ENCODE measurements around the gene MAPKAP1. TPM values are rescaled to one million over a fixed set of nuclear protein-coding genes. Genes with fewer than 3 reads are reported as not detected.

The MAPKAP1 gene
- polyA plus RNA-seq, 1 donor (not counting 4 experiments of a cell fraction or from before 2014, with no cell fraction given), result 129 TPM

GRCh38 chr9:125413579-125413978 is 293.4 kb downstream of the MAPKAP1 start:
- TF ChIP-seq EZH2 (IDR thresholded peaks at IDR 0.05; ENCODE audit: low read length) (no peak), CTCF (optimal IDR thresholded peaks at IDR 0.05 in 1 of 3, IDR thresholded peaks at IDR 0.05 in 1 of 3, conservative IDR thresholded peaks at IDR 0.05 in 1 of 3; ENCODE audit: extremely low read depth in 1 of 3, insufficient read depth in 2 of 3, low read length in 3 of 3) (no peak)
- Histone ChIP-seq H3K9ac (ENCODE audit: control insufficient read depth, extremely low read depth, insufficient read depth, low read length) (no peak overlapping the region), H3K27ac (ENCODE audit: control insufficient read depth, insufficient read depth, low read length) (no peak overlapping the region), H3K9me3 (ENCODE audit: control insufficient read depth, low read depth, low read length) (no peaks in the 10 kb centered on the region), H2AFZ (ENCODE audit: control insufficient read depth, low read length) (no peak overlapping the region), H3K27me3 (ENCODE audit: control insufficient read depth, extremely low read depth, insufficient read depth, low read length) (no peaks in the 10 kb centered on the region), H3K4me3 (ENCODE audit: control insufficient read depth in 2 of 3, extremely low read depth in 1 of 3, insufficient read depth in 2 of 3, low read depth in 1 of 3, low read length in 3 of 3) (no peak overlapping the region), H3K4me2 (ENCODE audit: control insufficient read depth, extremely low read depth, insufficient read depth, low read depth, low read length) (no peak overlapping the region), H3K9me1 (ENCODE audit: control insufficient read depth, extremely low read depth, insufficient read depth, low read length) (no peaks in the 10 kb centered on the region), H3K79me2 (ENCODE audit: control insufficient read depth, insufficient read depth, low read length) (no peaks in the 10 kb centered on the region), H4K20me1 (ENCODE audit: control insufficient read depth, extremely low read depth, insufficient read depth, low read length) (no peaks in the 10 kb centered on the region), H3K4me1 (ENCODE audit: control insufficient read depth, extremely low read depth, insufficient read depth, low read length) (no peaks in the 10 kb centered on the region), H3K36me3 (ENCODE audit: control insufficient read depth in 2 of 2, extremely low read depth in 1 of 2, insufficient read depth in 2 of 2, low read length in 2 of 2) (no peaks in the 10 kb centered on the region)
- DNase-seq (ENCODE audit: low read depth, low spot score), result no peak
- no peak for FAIRE-seq
- dilution Hi-C loops (cut with MboI; ENCODE audit: extremely low pct_ligation_motif_present, low sequenced_read_pairs), result no loop called here

- H3K27me3 ChIP-seq (ENCODE audit: control insufficient read depth, extremely low read depth, insufficient read depth, low read length), result no peaks in the 10 kb centered on the region
- H3K9me1 ChIP-seq (ENCODE audit: control insufficient read depth, extremely low read depth, insufficient read depth, low read length), result no peaks in the 10 kb centered on the region
- FAIRE-seq (no peak), DNase-seq (ENCODE audit: low read depth, low spot score) (no peak)
- H3K36me3 ChIP-seq (ENCODE audit: control insufficient read depth in 2 of 2, extremely low read depth in 1 of 2, insufficient read depth in 2 of 2, low read length in 2 of 2), result no peaks in the 10 kb centered on the region
- H3K27ac ChIP-seq (ENCODE audit: control insufficient read depth, insufficient read depth, low read length), result no peak overlapping the region
- no peak for TF ChIP-seq EZH2 (IDR thresholded peaks at IDR 0.05; ENCODE audit: low read length)
- TF ChIP-seq CTCF (optimal IDR thresholded peaks at IDR 0.05 in 1 of 3, IDR thresholded peaks at IDR 0.05 in 1 of 3, conservative IDR thresholded peaks at IDR 0.05 in 1 of 3; ENCODE audit: extremely low read depth in 1 of 3, insufficient read depth in 2 of 3, low read length in 3 of 3), result no peak
- no peaks in the 10 kb centered on the region for H3K9me3 ChIP-seq (ENCODE audit: control insufficient read depth, low read depth, low read length)
- no peak overlapping the region for H3K4me2 ChIP-seq (ENCODE audit: control insufficient read depth, extremely low read depth, insufficient read depth, low read depth, low read length)
- H3K9ac ChIP-seq (ENCODE audit: control insufficient read depth, extremely low read depth, insufficient read depth, low read length), result no peak overlapping the region
- H4K20me1 ChIP-seq (ENCODE audit: control insufficient read depth, extremely low read depth, insufficient read depth, low read length), result no peaks in the 10 kb centered on the region
- no peak overlapping the region for H2AFZ ChIP-seq (ENCODE audit: control insufficient read depth, low read length)
- dilution Hi-C loops (cut with MboI; ENCODE audit: extremely low pct_ligation_motif_present, low sequenced_read_pairs), result no loop called here
- no peaks in the 10 kb centered on the region for H3K79me2 ChIP-seq (ENCODE audit: control insufficient read depth, insufficient read depth, low read length)
- peaks cover 3% of the 10 kb centered on the region for H3K4me1 ChIP-seq (ENCODE audit: control insufficient read depth, extremely low read depth, insufficient read depth, low read length)
- H3K4me3 ChIP-seq (ENCODE audit: control insufficient read depth in 2 of 3, extremely low read depth in 1 of 3, insufficient read depth in 2 of 3, low read depth in 1 of 3, low read length in 3 of 3), result no peak overlapping the region
Observed at GRCh38 chr9:125412166-125412565, 294.8 kb downstream of the MAPKAP1 start.

All from keratinocyte (primary cell).